ENCODE measurements around the gene CCIN. TPM values are rescaled to one million over a fixed set of nuclear protein-coding genes. Genes with fewer than 3 reads are reported as not detected.

Gene CCIN
- total RNA-seq, 1 experiment from 2014 or later: 0.36 TPM

GRCh38 chr9:36191686-36192085 is 22.5 kb downstream of the CCIN start:
- Histone ChIP-seq H3K4me3 (peak overlapping the region; percentile 97), H3K27me3 (no peaks in the 10 kb centered on the region), H3K36me3 (peaks cover 57% of the 10 kb centered on the region), H3K9me3 (no peaks in the 10 kb centered on the region)
- DNase-seq: no peak

GRCh38 chr9:36192196-36192595 is 23.0 kb downstream of the CCIN start:
- Histone ChIP-seq H3K4me3 (peak overlapping the region; percentile 97), H3K27me3 (no peaks in the 10 kb centered on the region), H3K36me3 (peaks cover 62% of the 10 kb centered on the region), H3K9me3 (no peaks in the 10 kb centered on the region)
- DNase-seq: no peak

- Histone ChIP-seq H3K36me3 (peaks cover 71% of the 10 kb centered on the region), H3K9me3 (no peaks in the 10 kb centered on the region), H3K27me3 (no peaks in the 10 kb centered on the region), H3K4me3 (peak overlapping the region; percentile 97)
- no peak for DNase-seq
Measured at GRCh38 chr9:36193023-36193422, 23.8 kb downstream of the CCIN start.

GRCh38 chr9:36194326-36195000 is 25.3 kb downstream of the CCIN start:
- Histone ChIP-seq H3K36me3 (peaks cover 83% of the 10 kb centered on the region), H3K9me3 (no peaks in the 10 kb centered on the region), H3K4me3 (no peak overlapping the region), H3K27me3 (no peaks in the 10 kb centered on the region)
- DNase-seq: no peak

GRCh38 chr9:36204906-36205547 is 35.8 kb downstream of the CCIN start:
- DNase-seq: peak; percentile 40
- Histone ChIP-seq H3K27me3 (no peaks in the 10 kb centered on the region), H3K9me3 (no peaks in the 10 kb centered on the region), H3K4me3 (no peak overlapping the region), H3K36me3 (peaks cover 99% of the 10 kb centered on the region)

GRCh38 chr9:36207016-36207415 is 37.8 kb downstream of the CCIN start:
- Histone ChIP-seq H3K9me3 (no peaks in the 10 kb centered on the region), H3K27me3 (no peaks in the 10 kb centered on the region), H3K4me3 (no peak overlapping the region), H3K36me3 (peaks cover 99% of the 10 kb centered on the region)
- peak; percentile 41 for DNase-seq

- Histone ChIP-seq H3K27me3 (no peaks in the 10 kb centered on the region), H3K36me3 (peaks cover 99% of the 10 kb centered on the region), H3K4me3 (no peak overlapping the region), H3K9me3 (no peaks in the 10 kb centered on the region)
- DNase-seq: peak; percentile 52
Measured at GRCh38 chr9:36207546-36208012, 38.4 kb downstream of the CCIN start.

GRCh38 chr9:36208521-36209253 is 39.5 kb downstream of the CCIN start:
- Histone ChIP-seq H3K27me3 (no peaks in the 10 kb centered on the region), H3K4me3 (no peak overlapping the region), H3K36me3 (peaks cover 99% of the 10 kb centered on the region), H3K9me3 (no peaks in the 10 kb centered on the region)
- DNase-seq: peak; percentile 91

- H3K9me3 ChIP-seq: no peaks in the 10 kb centered on the region
- no peak for DNase-seq
- H3K4me3 ChIP-seq: no peak overlapping the region
- H3K36me3 ChIP-seq: peaks cover 100% of the 10 kb centered on the region
- no peaks in the 10 kb centered on the region for H3K27me3 ChIP-seq
Measured at GRCh38 chr9:36210722-36211121, 41.5 kb downstream of the CCIN start.

GRCh38 chr9:36211510-36211909 is 42.3 kb downstream of the CCIN start:
- Histone ChIP-seq H3K4me3 (no peak overlapping the region), H3K36me3 (peaks cover 98% of the 10 kb centered on the region), H3K9me3 (no peaks in the 10 kb centered on the region), H3K27me3 (no peaks in the 10 kb centered on the region)
- DNase-seq: no peak

GRCh38 chr9:36213387-36213786 is 44.2 kb downstream of the CCIN start:
- DNase-seq: no peak
- no peak overlapping the region for H3K4me3 ChIP-seq
- peaks cover 97% of the 10 kb centered on the region for H3K36me3 ChIP-seq
- no peaks in the 10 kb centered on the region for H3K27me3 ChIP-seq
- H3K9me3 ChIP-seq: no peaks in the 10 kb centered on the region

- Histone ChIP-seq H3K9me3 (no peaks in the 10 kb centered on the region), H3K27me3 (no peaks in the 10 kb centered on the region), H3K4me3 (no peak overlapping the region), H3K36me3 (peaks cover 97% of the 10 kb centered on the region)
- DNase-seq: no peak
Measured at GRCh38 chr9:36213989-36214388, 44.8 kb downstream of the CCIN start.

- peak; percentile 56 for DNase-seq
- no peak overlapping the region for H3K4me3 ChIP-seq
- no peaks in the 10 kb centered on the region for H3K9me3 ChIP-seq
- H3K27me3 ChIP-seq: no peaks in the 10 kb centered on the region
- H3K36me3 ChIP-seq: peaks cover 97% of the 10 kb centered on the region
Measured at GRCh38 chr9:36214571-36214970, 45.4 kb downstream of the CCIN start.

- no peak for DNase-seq
- Histone ChIP-seq H3K4me3 (no peak overlapping the region), H3K9me3 (peaks cover 5% of the 10 kb centered on the region), H3K36me3 (peaks cover 96% of the 10 kb centered on the region), H3K27me3 (no peaks in the 10 kb centered on the region)
Measured at GRCh38 chr9:36217256-36217968, 48.2 kb downstream of the CCIN start.

- no peak overlapping the region for H3K4me3 ChIP-seq
- peaks cover 96% of the 10 kb centered on the region for H3K36me3 ChIP-seq
- DNase-seq: no peak
- H3K9me3 ChIP-seq: peaks cover 8% of the 10 kb centered on the region
- no peaks in the 10 kb centered on the region for H3K27me3 ChIP-seq
Measured at GRCh38 chr9:36218011-36218410, 48.8 kb downstream of the CCIN start.

- H3K9me3 ChIP-seq: peaks cover 8% of the 10 kb centered on the region
- DNase-seq: no peak
- H3K36me3 ChIP-seq: peaks cover 96% of the 10 kb centered on the region
- H3K27me3 ChIP-seq: no peaks in the 10 kb centered on the region
- no peak overlapping the region for H3K4me3 ChIP-seq
Measured at GRCh38 chr9:36218411-36218901, 49.3 kb downstream of the CCIN start.

Data from MG63 (cell line).